A549 (cell line): ENCODE data around the gene TXNRD1.

Source experiments
- EP300 ChIP-seq, 2 experiments: fragments of >200 bp; sonication (Bioruptor Twin); formaldehyde crosslinking; IDR thresholded peaks; 2 replicates in 1 of 2; 3 replicates in 1 of 2; pipeline ENCODE4 v1.6.1; 2016 to 2017
- HDAC2 ChIP-seq: fragments of 200-600 bp; sonication (generic); IDR thresholded peaks from 2 replicates; pipeline ENCODE4 v1.6.1; 2016
- JUN ChIP-seq, 2 experiments: fragments of >200 bp; sonication (Bioruptor Twin); formaldehyde crosslinking; IDR thresholded peaks; 2 replicates in 1 of 2; 3 replicates in 1 of 2; pipeline ENCODE4 v1.6.1; 2016 to 2017
- POLR2A ChIP-seq: IDR thresholded peaks from 2 replicates; pipeline ENCODE4 v1.6.1; 2012; ENCODE audit warnings: mild to moderate bottlenecking, low read length
- RAD21 ChIP-seq, 2 experiments: fragments of >200 bp in 1 of 2; sonication (Bioruptor Twin) in 1 of 2; formaldehyde crosslinking in 1 of 2; IDR thresholded peaks in 1 of 2; conservative IDR thresholded peaks in 1 of 2; 2 replicates in 1 of 2; 3 replicates in 1 of 2; pipeline ENCODE4 v1.6.1; 2012 to 2018; ENCODE audit warnings: inconsistent platforms in 1 of 2
- SMC3 ChIP-seq: fragments of >200 bp; sonication (Bioruptor Twin); formaldehyde crosslinking; IDR thresholded peaks from 3 replicates; pipeline ENCODE4 v1.6.1; 2018; ENCODE audit warnings: inconsistent platforms
- TF ChIP-seq, protein P1 (sequence below): fragments of >200 bp; sonication (Bioruptor Twin); formaldehyde crosslinking; IDR thresholded peaks from 3 replicates; pipeline ENCODE4 v1.5.1; 2016
- TF ChIP-seq, protein P2 (sequence below): fragments of 250-450 bp; sonication (Bioruptor Pico); IDR thresholded peaks from 2 replicates; pipeline ENCODE4 v1.5.0; 2021; ENCODE audit warnings: mild to moderate bottlenecking, moderate library complexity, borderline replicate concordance

- TF ChIP-seq EP300 (IDR thresholded peaks at IDR 0.05) = no peak
- TF ChIP-seq, protein P1, sequence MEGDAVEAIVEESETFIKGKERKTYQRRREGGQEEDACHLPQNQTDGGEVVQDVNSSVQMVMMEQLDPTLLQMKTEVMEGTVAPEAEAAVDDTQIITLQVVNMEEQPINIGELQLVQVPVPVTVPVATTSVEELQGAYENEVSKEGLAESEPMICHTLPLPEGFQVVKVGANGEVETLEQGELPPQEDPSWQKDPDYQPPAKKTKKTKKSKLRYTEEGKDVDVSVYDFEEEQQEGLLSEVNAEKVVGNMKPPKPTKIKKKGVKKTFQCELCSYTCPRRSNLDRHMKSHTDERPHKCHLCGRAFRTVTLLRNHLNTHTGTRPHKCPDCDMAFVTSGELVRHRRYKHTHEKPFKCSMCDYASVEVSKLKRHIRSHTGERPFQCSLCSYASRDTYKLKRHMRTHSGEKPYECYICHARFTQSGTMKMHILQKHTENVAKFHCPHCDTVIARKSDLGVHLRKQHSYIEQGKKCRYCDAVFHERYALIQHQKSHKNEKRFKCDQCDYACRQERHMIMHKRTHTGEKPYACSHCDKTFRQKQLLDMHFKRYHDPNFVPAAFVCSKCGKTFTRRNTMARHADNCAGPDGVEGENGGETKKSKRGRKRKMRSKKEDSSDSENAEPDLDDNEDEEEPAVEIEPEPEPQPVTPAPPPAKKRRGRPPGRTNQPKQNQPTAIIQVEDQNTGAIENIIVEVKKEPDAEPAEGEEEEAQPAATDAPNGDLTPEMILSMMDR = no peak
- TF ChIP-seq HDAC2 = no peak
- TF ChIP-seq POLR2A = no peak
- TF ChIP-seq JUN (IDR thresholded peaks at IDR 0.05) = 0 out of 5 replicates have a peak, but pooled peaks of 1 of the 2 experiments have one; percentile 9
- TF ChIP-seq, protein P2, sequence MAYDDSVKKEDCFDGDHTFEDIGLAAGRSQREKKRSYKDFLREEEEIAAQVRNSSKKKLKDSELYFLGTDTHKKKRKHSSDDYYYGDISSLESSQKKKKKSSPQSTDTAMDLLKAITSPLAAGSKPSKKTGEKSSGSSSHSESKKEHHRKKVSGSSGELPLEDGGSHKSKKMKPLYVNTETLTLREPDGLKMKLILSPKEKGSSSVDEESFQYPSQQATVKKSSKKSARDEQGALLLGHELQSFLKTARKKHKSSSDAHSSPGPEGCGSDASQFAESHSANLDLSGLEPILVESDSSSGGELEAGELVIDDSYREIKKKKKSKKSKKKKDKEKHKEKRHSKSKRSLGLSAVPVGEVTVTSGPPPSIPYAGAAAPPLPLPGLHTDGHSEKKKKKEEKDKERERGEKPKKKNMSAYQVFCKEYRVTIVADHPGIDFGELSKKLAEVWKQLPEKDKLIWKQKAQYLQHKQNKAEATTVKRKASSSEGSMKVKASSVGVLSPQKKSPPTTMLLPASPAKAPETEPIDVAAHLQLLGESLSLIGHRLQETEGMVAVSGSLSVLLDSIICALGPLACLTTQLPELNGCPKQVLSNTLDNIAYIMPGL (CRISPR knock-in tag) = no peak
- no peak for TF ChIP-seq RAD21 (conservative IDR thresholded peaks at IDR 0.05 in 1 of 2, IDR thresholded peaks at IDR 0.05 in 1 of 2)
- no peak for TF ChIP-seq SMC3
Measured at GRCh38 chr12:104342147-104342546, 126.6 kb downstream of the TXNRD1 start.
